HG02943 (cell line): Measurements from ENCODE around the gene IFT81.

Experiments used
- ATAC-seq: cut with Tn5 transposase; IDR thresholded peaks from one replicate; pipeline ENCODE4 v1.9.1; 2021; ENCODE audit warnings: mild to moderate bottlenecking, low read depth, moderate library complexity; ENCODE audit not compliant: unreplicated experiment

The IFT81 gene

GRCh38 chr12:110266980-110267620 lies 142.9 kb downstream of the IFT81 start:
- no peak for ATAC-seq
